C1 segment of cervical spinal cord (tissue), 14 donors: Measurements from ENCODE around the gene CDK5RAP1.
"Not testable (repeated sequence)": the region's sequence is repeated elsewhere in the genome, so short reads cannot be mapped to it uniquely, and the experiment has no call there.

Experiments used
- DNase-seq, 14 donors: peaks; one replicate each; lab custom pipeline; 2025; lab: John Stamatoyannopoulos, UW

Gene CDK5RAP1

DNA sequence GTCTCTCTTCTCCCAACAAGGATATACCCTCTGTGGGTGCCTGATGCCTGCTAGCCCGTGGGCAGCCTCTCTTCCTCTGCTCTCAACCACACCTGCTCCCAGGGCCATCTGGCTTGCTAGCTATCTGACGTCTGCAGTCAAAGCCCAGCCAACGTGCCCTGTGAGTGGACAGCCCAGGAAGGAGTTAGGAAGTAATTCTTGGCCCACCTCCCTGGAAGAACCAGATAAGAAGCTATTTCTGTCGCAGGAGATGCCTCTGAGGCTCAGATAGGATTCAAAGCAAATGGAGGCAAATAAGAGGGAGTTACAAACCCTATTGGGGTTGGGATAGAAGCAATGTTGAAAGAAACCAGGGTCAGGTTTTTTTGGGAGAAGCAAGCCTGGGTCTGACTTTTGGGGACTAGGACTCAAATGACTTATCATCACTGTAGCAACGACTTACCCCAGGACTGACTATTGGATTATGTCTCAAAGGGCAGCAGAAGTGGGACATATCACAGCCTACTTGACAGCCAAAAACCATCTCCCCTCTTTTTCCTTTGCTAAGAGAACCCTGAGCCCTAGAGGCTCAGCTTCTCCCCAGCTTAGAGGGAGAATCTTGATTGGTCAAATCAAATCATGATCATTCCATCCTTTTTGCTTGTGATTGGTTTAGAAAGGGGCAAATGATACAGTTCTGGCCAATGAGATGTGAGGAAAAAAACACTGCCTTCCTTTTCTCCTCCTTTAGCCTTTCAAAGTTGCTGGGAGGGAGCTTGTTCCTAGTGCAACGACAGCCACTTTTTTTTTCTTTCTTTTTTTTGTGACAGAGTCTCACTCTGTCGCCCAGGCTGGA lies 18.0 kb upstream of the CDK5RAP1 start:
- DNase-seq = no peak

DNA sequence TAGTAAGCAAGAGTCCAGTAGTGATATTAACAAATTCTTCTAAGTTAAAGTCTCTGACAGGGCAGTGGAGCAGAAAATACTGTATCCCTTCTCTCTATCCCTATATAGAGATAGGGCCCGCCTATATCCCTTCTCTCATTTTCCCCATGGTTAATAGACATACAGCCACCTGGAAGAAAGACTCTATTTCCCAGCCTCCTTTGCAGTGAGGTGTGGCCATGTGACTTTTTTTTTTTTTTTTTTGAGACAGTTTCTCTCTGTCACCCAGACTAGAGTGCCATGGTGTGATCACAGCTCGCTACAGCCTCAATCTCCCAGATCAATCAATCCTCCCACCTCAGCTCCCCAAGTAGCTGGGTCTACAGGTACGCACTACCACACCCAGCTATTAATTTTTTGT lies 16.7 kb upstream of the CDK5RAP1 start:
- no peak for DNase-seq

DNA sequence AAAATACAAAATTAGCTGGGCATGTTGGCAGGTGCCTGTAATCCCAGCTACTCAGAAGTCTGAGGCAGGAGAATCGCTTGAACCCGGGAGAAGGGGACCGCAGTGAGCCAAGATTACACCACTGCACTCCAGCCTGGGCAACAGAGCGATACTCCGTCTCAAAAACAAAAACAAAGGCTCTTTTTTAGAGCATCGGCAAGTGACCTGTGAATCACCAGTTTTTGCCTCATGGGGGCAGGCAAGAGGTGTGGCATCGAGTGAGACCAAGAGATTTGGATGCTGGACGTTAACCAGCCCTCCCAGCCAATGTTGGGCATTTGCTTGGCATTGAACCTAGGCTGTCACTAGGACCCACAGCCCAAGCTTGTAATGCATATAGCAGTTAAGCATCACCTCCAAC lies 14.6 kb upstream of the CDK5RAP1 start:
- DNase-seq = peak in 8 of 14 donors; percentile 5 to 29 (median 18)

GRCh38 chr20:33412484-33412838 lies 11.1 kb upstream of the CDK5RAP1 start:
- DNase-seq = no peak

GRCh38 chr20:33411711-33412483 lies 10.6 kb upstream of the CDK5RAP1 start:
- DNase-seq = no peak

GRCh38 chr20:33411242-33411641 lies 9.9 kb upstream of the CDK5RAP1 start:
- no peak for DNase-seq

GRCh38 chr20:33410081-33410742 lies 8.9 kb upstream of the CDK5RAP1 start:
- DNase-seq = no peak

DNA sequence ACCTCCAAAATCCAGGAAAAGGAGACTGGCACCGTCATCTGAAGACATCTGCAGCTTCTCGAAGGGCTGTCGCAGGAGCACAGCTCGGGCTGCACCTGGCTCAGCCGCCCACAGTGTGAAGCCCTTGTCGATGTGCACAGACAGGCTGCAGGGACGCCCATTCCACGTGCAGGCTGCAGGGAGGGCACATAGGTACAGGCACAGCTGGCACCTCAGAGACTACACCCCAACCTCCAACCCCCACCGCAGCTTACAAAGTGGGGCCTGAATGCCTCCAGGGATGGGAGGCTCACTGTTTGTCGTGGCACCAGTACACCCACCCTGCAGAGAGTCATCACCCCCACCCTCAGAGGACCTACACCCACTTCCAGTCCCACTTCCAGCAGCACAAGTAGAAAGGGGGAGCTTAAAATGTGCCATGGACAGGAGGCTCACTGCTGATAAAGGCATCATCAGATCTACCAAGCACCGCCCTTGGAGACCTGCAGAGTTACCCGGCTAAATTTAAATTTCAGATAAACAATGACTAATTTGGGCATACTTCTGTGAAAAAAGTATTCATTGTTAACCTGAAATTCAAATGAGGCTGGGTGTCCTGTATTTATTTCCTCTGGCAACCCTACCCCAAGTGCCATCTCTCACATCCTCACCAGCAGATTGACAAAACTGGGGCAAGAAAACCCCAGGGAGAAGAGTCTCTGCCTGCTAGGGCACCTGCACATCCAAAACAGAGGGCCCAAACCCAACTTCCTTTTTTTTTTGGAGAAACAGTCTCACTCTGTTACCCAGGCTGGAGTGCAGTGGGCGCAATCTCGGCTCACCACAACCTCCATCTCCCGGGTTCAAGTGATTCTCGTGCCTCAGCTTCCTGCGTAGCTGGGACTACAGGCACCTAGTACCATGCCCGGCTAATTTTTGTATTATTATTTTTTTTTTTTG lies 7.7 kb upstream of the CDK5RAP1 start:
- no peak for DNase-seq

GRCh38 chr20:33408313-33408712 lies 7.0 kb upstream of the CDK5RAP1 start:
- DNase-seq = no peak

DNA sequence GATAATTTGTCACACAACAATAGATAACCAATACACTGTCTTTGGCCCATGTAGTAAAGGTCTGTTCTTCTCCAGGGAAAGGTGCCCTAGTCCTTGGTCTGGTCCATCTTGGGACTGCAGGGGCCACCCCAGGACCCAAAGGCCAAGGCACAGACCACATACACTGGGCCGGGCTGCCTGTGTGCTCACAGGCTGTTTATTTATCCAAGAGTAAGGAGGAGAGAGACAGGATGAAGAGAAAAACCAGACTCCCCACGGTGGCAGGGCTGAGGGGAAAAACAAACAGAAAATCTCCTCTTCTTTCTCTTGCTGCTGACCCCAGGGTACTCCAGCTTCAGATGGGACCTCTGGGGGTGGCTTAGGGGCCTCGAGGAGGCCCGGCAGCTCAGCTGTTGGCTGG lies 6.5 kb upstream of the CDK5RAP1 start:
- DNase-seq = no peak

GRCh38 chr20:33407251-33407650 lies 5.9 kb upstream of the CDK5RAP1 start:
- DNase-seq = no peak

DNA sequence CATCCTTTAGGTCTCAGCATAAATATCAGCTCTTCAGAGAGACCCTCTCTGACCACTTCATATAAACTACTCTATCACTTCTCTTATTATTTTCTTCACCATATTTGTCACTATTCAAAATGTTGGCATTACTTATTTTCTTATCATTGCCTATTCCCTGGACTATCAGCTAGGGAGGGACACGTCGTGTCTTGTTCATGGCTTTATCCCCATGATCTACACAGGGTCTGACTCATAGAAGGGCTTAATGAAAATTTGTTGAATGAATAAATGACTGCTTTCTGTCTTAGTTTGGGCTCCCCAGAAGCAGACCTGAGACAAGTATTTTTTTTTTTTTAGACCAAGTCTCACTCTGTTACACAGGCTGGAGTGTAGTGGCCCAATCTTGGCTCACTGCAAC lies 3.0 kb upstream of the CDK5RAP1 start:
- DNase-seq = no peak

DNA sequence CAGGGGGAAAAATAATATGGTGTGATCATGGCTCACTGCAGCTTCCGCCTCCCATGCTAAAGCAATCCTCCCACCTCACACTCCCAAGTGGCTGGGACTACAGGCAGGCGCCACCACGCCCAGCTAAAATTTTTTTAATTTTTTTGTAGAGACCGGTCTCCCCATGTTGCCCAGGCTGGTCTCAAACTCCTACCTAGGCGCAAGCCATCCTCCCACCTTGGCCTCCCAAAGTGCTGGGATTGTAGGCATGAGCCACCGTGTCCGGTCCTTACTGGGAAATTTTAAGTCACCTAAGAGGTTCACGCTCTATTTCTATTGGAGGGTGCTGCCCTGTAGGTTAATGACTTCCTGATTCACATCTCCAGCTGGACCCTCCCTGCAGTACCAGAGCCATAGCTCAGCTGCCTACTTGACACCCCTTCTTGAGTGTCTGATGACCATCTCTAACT lies 626 bp upstream of the CDK5RAP1 start:
- DNase-seq = no peak

DNA sequence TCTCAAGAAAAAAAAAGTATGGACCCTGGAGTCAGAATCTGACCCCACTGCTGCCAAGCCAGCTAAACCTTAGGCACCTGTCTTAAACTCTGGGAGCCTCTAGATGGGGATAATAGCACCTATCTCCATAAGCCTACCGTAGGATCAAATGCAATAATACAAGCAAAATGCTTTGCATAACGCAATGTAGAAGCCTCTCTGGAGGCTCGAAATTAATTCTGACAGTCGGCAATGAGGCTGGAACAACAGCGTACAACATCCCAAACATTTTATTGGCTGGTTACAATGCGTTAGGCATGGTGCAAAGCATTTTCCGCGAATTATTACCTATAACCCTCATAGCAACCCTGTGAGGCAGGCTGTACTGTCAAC lies 521 bp downstream of the CDK5RAP1 start:
- no peak for DNase-seq

DNA sequence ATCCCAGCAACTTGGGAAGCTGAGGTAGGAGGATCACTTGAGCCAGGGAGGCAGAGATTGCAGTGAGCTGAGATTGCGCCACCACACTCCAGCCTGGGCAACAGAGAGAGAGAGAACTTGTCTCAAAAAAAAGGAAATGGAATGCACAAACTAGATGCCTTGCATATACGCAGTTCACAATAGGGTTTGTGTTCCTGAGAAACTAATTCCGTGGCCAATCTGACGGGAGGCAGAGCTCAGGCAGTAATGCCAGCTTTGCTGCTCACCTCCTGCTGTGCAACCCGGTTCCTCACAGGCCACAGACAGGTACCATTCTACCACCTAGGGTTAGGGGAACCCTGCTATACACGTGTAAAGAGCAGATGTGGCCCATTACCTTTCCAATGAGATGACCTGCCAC lies 1.4 kb downstream of the CDK5RAP1 start:
- DNase-seq = no peak

- DNase-seq = no peak
Measured at GRCh38 chr20:33394718-33395117, 6.6 kb downstream of the CDK5RAP1 start.

DNA sequence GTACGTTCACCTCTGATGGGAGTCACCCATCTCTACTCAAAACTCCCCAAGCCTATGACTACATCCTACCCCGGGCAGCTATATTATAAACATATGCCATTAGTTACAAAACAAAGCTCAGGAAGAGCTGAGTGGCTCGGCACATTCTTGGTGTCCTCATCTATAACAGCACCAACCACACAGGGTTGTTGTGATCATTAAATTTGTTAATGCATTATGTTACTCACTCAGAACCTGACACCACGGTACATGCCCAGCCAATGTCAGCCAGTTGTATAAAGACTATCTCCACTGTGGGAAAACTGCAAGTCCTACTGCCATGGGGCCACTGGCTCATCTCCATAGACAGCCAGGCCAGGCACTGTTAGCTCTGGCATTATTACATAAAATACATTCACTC lies 7.7 kb downstream of the CDK5RAP1 start:
- DNase-seq = no peak

GRCh38 chr20:33391722-33392415 lies 9.4 kb downstream of the CDK5RAP1 start:
- DNase-seq = peak in 1 of 14 donors; percentile 6

DNA sequence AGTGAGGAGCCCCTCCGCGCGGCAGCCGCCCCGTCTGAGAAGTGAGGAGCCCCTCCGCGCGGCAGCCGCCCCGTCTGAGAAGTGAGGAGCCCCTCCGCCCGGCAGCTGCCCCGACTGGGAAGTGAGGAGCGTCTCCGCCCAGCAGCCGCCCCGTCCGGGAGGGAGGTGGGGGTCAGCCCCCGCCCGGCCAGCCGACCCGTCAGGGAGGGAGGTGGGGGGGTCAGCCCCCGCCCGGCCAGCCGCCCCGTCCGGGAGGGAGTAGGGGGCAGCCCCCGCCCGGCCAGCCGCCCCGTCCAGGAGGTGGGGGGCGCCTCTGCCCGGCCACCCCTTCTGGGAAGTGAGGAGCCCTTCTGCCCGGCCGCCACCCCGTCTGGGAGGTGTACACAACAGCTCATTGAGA lies 12.0 kb downstream of the CDK5RAP1 start:
- DNase-seq = not testable (repeated sequence)

- DNase-seq = no peak
Measured at GRCh38 chr20:33388268-33388667, 13.1 kb downstream of the CDK5RAP1 start.

DNA sequence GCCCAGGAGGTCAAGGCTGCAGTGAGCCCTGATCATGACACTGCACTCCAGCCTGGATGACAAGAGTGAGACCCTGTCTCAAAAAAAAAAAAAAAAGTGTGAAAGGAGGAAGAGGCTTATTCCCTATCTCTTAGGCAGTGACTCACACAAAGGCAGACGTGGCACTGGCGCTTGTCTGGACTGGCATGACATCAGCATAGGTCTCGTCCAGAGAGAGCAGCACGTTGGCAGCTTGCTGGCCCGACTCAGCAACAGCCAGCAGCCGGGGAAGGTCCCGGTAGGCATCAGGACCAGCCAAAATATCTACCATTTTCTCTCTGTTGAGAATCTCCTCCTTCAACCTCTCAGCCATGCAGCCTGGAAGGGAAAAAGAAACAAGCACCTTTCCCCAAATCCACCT lies 14.1 kb downstream of the CDK5RAP1 start:
- DNase-seq = no peak
